B cell (primary cell): Measurements from ENCODE around the gene DCUN1D2. TPM values are rescaled to one million over a fixed set of nuclear protein-coding genes. Genes with fewer than 3 reads are reported as not detected.

ENCODE experiments used
- ATAC-seq: fragments of 200-7000 bp; cut with Tn5 transposase; one replicate; pipeline ENCODE4 v1.10.0; 2021; ENCODE audit warnings: low read depth, mild to moderate bottlenecking, moderate number of reproducible peaks, moderate library complexity
- CTCF ChIA-PET: fragments of 350-600 bp; sonication (Branson Sonifier 250); formaldehyde crosslinking; loops from one replicate; lab custom pipeline; 2021; ENCODE audit warnings: antibody characterized with exemption, inconsistent platforms; lab: Charles Lee
- POLR2A ChIA-PET: fragments of 350-600 bp; sonication (Branson Sonifier 250); formaldehyde crosslinking; loops from one replicate; lab custom pipeline; 2021; ENCODE audit warnings: antibody characterized with exemption; lab: Charles Lee
- DNase-seq: peaks from one replicate; pipeline ENCODE4 v3.0.0; 2013
- H2AFZ ChIP-seq: 2 replicates; pipeline ENCODE4 v1.6.1; 2012; ENCODE audit warnings: mild to moderate bottlenecking, low read depth, low read length; ENCODE audit not compliant: insufficient read depth, poor library complexity, severe bottlenecking
- H3K27ac ChIP-seq, 2 donors: 1 replicate in 1 of 2; 2 replicates in 1 of 2; pipeline ENCODE4 v1.5.1; 2012 to 2013; ENCODE audit warnings: low read length in 2 of 2, mild to moderate bottlenecking in 2 of 2, moderate library complexity in 1 of 2
- H3K27me3 ChIP-seq, 4 experiments: fragments of 200-600 bp in 1 of 4; sonication (generic) in 1 of 4; replicated peaks in 1 of 4; 1 replicate in 2 of 4; 2 replicates in 2 of 4; pipeline versions ENCODE4 v1.6.1 to v1.7.0; 2013 to 2016; ENCODE audit warnings: low read length in 3 of 4, mild to moderate bottlenecking in 2 of 4, mixed read lengths in 1 of 4, moderate library complexity in 1 of 4; ENCODE audit not compliant: insufficient read depth in 4 of 4, control insufficient read depth in 3 of 4; ENCODE audit errors: control extremely low read depth in 1 of 4
- H3K36me3 ChIP-seq, 2 experiments: replicated peaks in 1 of 2; 1 replicate in 1 of 2; 2 replicates in 1 of 2; pipeline versions ENCODE4 v1.6.1 to v1.7.1; 2013; ENCODE audit warnings: low read length in 1 of 2; ENCODE audit not compliant: insufficient read depth in 2 of 2, control insufficient read depth in 1 of 2; ENCODE audit errors: control extremely low read depth in 1 of 2, extremely low read depth in 1 of 2
- H3K4me1 ChIP-seq, 2 donors: fragments of 200-600 bp in 1 of 2; sonication (generic) in 1 of 2; 1 replicate in 1 of 2; 2 replicates in 1 of 2; pipeline versions ENCODE4 v1.5.1 to v1.6.1; 2013 to 2017; ENCODE audit warnings: low read length in 2 of 2; ENCODE audit not compliant: control insufficient read depth in 2 of 2, insufficient read depth in 2 of 2
- H3K4me2 ChIP-seq: replicated peaks from 2 replicates; pipeline ENCODE3; 2012; ENCODE audit warnings: mild to moderate bottlenecking, low read depth, low read length; ENCODE audit not compliant: poor library complexity, severe bottlenecking
- H3K4me3 ChIP-seq, 5 experiments: fragments of 200-600 bp in 1 of 5; sonication (generic) in 1 of 5; 1 replicate in 3 of 5; 2 replicates in 2 of 5; pipeline versions ENCODE4 v1.5.1 to v1.7.0; 2011 to 2016; ENCODE audit warnings: low read length in 4 of 5, mild to moderate bottlenecking in 4 of 5, low read depth in 2 of 5, control low read depth in 1 of 5, moderate library complexity in 1 of 5; ENCODE audit not compliant: insufficient read depth in 1 of 5; ENCODE audit errors: control extremely low read depth in 1 of 5, extremely low read depth in 1 of 5
- H3K79me2 ChIP-seq: fragments of 200-600 bp; sonication (generic); one replicate; pipeline ENCODE4 v1.6.0; 2016; ENCODE audit warnings: low read length; ENCODE audit not compliant: control insufficient read depth, insufficient read depth
- H3K9ac ChIP-seq: fragments of 200-600 bp; sonication (generic); 2 replicates; pipeline ENCODE4 v1.6.1; 2017; ENCODE audit warnings: mild to moderate bottlenecking, low read length, moderate library complexity
- H3K9me3 ChIP-seq, 3 donors: one replicate each; pipeline versions ENCODE4 v1.6.1 to v1.7.1; 2013; ENCODE audit warnings: low read length in 2 of 3; ENCODE audit not compliant: control insufficient read depth in 2 of 3, insufficient read depth in 1 of 3; ENCODE audit errors: control extremely low read depth in 1 of 3
- H4K20me1 ChIP-seq: 2 replicates; pipeline ENCODE4 v1.6.0; 2012; ENCODE audit warnings: mild to moderate bottlenecking, low read length; ENCODE audit not compliant: insufficient read depth, control insufficient read depth, poor library complexity, severe bottlenecking
- H3K27ac Mint-ChIP-seq: one replicate; pipeline ENCODE4 v1.8.0; 2021; ENCODE audit warnings: mixed read lengths
- H3K27me3 Mint-ChIP-seq: one replicate; pipeline ENCODE4 v1.8.0; 2021; ENCODE audit warnings: mixed read lengths
- H3K4me1 Mint-ChIP-seq: one replicate; pipeline ENCODE4 v1.8.0; 2021; ENCODE audit warnings: mixed read lengths
- H3K4me3 Mint-ChIP-seq: one replicate; pipeline ENCODE4 v1.8.0; 2021; ENCODE audit warnings: mixed read lengths
- H3K9me3 Mint-ChIP-seq: one replicate; pipeline ENCODE4 v1.8.0; 2022; ENCODE audit warnings: mixed read lengths; ENCODE audit not compliant: insufficient read depth
- EZH2 ChIP-seq: IDR thresholded peaks from 2 replicates; pipeline ENCODE4 v1.6.1; 2012; ENCODE audit warnings: borderline replicate concordance, low read depth, mild to moderate bottlenecking, moderate library complexity, low read length; ENCODE audit not compliant: insufficient read depth, poor library complexity, severe bottlenecking
- WGBS: methylation state at CpG from one replicate; pipeline ENCODE4 v1.1.5; 2013; ENCODE audit warnings: missing lambda C conversion rate; ENCODE audit not compliant: insufficient coverage; 5-methylcytosine and 5-hydroxymethylcytosine counted together
- intact Hi-C: fragments of 100-400 bp; cut with micrococcal nuclease; formaldehyde crosslinking; loops from one replicate; pipeline ENCODE4 v1.10.0; 2022
- polyA plus RNA-seq: library from polyadenylated mRNA; depleted of rRNA; stranded (reverse); fragments of >200 nt; gene quantifications from 2 replicates; pipeline ENCODE4 v1.2.3, GENCODE V29; 2012
- total RNA-seq, 2 donors: library from RNA; stranded (reverse); fragments of 120-200 nt in 1 of 2; gene quantifications; 1 replicate in 1 of 2; 2 replicates in 1 of 2; pipeline versions ENCODE4 v1.2.3 to v1.2.4, GENCODE V29; 2013 to 2022
- TF ChIP-seq, protein P1 (sequence below): fragments of 200-600 bp; IDR thresholded peaks from one replicate; pipeline ENCODE4 v1.8.0; 2022; ENCODE audit warnings: antibody characterized with exemption, mild to moderate bottlenecking

The DCUN1D2 gene
- total and polyA plus RNA-seq, 2 donors (not counting 1 experiment from before 2014, with no cell fraction given), result 15.3 to 41.3 TPM

DNA sequence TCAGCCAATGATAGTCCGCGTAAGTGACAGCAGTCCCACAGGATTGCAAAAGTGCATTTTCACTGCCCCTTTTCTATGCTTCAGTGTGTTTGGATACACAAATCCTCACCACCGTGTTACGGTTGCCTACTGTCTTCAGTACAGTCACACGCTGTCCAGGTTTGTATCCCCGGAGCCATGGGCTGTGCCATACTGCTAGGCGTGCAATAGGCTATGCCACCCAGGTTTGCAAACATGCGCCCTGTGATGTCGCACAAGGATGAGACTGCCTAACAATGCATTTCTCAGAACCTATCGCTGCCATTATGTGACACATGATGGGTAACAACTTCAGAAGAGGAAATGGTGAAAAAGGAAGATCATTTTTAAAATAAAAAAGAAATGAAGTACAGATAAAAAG lies 20.4 kb downstream of the DCUN1D2 start:
- H3K27ac Mint-ChIP-seq, result no peak overlapping the region
- no peaks in the 10 kb centered on the region for H3K27me3 Mint-ChIP-seq
- Histone ChIP-seq H3K27ac (no peak overlapping the region), H3K4me2 (no peak overlapping the region), H3K4me3 (no peak overlapping the region), H3K79me2 (no peaks in the 10 kb centered on the region), H3K9me3 (no peaks in the 10 kb centered on the region), H3K27me3 (no peaks in the 10 kb centered on the region), H3K36me3 (peaks cover 0 to 26% of the 10 kb centered on the region in 2 experiments), H3K4me1 (no peaks in the 10 kb centered on the region), H2AFZ (no peak overlapping the region), H4K20me1 (no peaks in the 10 kb centered on the region), H3K9ac (no peak overlapping the region)
- no peak for ATAC-seq
- TF ChIP-seq, protein P1, sequence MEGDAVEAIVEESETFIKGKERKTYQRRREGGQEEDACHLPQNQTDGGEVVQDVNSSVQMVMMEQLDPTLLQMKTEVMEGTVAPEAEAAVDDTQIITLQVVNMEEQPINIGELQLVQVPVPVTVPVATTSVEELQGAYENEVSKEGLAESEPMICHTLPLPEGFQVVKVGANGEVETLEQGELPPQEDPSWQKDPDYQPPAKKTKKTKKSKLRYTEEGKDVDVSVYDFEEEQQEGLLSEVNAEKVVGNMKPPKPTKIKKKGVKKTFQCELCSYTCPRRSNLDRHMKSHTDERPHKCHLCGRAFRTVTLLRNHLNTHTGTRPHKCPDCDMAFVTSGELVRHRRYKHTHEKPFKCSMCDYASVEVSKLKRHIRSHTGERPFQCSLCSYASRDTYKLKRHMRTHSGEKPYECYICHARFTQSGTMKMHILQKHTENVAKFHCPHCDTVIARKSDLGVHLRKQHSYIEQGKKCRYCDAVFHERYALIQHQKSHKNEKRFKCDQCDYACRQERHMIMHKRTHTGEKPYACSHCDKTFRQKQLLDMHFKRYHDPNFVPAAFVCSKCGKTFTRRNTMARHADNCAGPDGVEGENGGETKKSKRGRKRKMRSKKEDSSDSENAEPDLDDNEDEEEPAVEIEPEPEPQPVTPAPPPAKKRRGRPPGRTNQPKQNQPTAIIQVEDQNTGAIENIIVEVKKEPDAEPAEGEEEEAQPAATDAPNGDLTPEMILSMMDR, result no peak
- no peak for TF ChIP-seq EZH2
- no peak for DNase-seq
- no peak overlapping the region for H3K4me3 Mint-ChIP-seq
- intact Hi-C loops, result no loop called here
- WGBS, result 98% methylated on average over 8 of the region's 10 CpGs
- ChIA-PET POLR2A (no interaction called here), CTCF (no interaction called here)
- no peaks in the 10 kb centered on the region for H3K4me1 Mint-ChIP-seq
- H3K9me3 Mint-ChIP-seq, result no peaks in the 10 kb centered on the region

DNA sequence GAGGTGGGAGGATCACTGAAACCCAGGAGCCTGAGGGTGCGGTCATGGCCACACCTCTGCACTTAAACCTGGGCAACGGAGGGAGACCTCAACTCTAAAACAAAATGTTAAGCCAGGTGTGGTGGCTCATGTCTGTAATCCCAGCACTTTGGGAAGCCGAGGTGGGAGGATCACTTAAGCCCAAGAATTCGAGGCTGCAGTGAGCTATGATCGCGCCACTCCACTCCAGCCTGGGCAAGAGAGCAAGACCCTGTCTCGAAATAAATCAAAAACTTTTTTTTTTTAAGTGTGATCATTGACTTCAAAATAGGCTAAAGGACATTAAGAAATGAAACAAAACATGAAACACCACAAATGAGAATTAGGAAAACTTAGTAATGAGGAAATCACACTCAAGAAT lies 20.9 kb downstream of the DCUN1D2 start:
- no peak overlapping the region for H3K4me3 Mint-ChIP-seq
- H3K27me3 ChIP-seq, result no peaks in the 10 kb centered on the region
- DNase-seq (no peak), ATAC-seq (no peak)
- WGBS, result 97% methylated on average over 6 of the region's 7 CpGs
- H3K36me3 ChIP-seq, result peaks cover 0 to 21% of the 10 kb centered on the region in 2 experiments
- H3K4me1 Mint-ChIP-seq, result no peaks in the 10 kb centered on the region
- no peaks in the 10 kb centered on the region for H3K27me3 Mint-ChIP-seq
- ChIA-PET POLR2A (no interaction called here), CTCF (no interaction called here)
- H2AFZ ChIP-seq, result no peak overlapping the region
- H3K9ac ChIP-seq, result no peak overlapping the region
- TF ChIP-seq, protein P1, result no peak
- TF ChIP-seq EZH2, result no peak
- H3K4me1 ChIP-seq, result no peaks in the 10 kb centered on the region
- H3K27ac ChIP-seq, result no peak overlapping the region
- no peak overlapping the region for H3K4me2 ChIP-seq
- no peak overlapping the region for H3K4me3 ChIP-seq
- H3K9me3 Mint-ChIP-seq, result no peaks in the 10 kb centered on the region
- H3K9me3 ChIP-seq, result no peaks in the 10 kb centered on the region
- intact Hi-C loops, result no loop called here
- H3K27ac Mint-ChIP-seq, result no peak overlapping the region
- H4K20me1 ChIP-seq, result no peaks in the 10 kb centered on the region
- no peaks in the 10 kb centered on the region for H3K79me2 ChIP-seq
